MCF 10A (cell line): ENCODE measurements around the gene PRAC1. TPM values are rescaled to one million over a fixed set of nuclear protein-coding genes. Genes with fewer than 3 reads are reported as not detected.

Experiments used
- BruUV-seq: library from RNA; stranded (reverse); fragments of 400-500 nt; replicated peaks from 2 replicates; lab custom pipeline; 2021; lab: Mats Ljungman, UMichigan
- CTCF ChIA-PET: fragments of 300-600 bp; sonication (Branson Sonifier 250); formaldehyde crosslinking; extraction: SDS; loops from one replicate; lab custom pipeline; 2021; ENCODE audit warnings: antibody characterized with exemption, inconsistent platforms; lab: Yijun Ruan, JAX
- POLR2A ChIA-PET: fragments of 300-600, 350-650 bp; sonication (Branson Sonifier 250); formaldehyde crosslinking; extraction: SDS; loops from one replicate; lab custom pipeline; 2020; ENCODE audit warnings: antibody characterized with exemption, inconsistent platforms; lab: Yijun Ruan, JAX
- DNase-seq: peaks from one replicate; pipeline ENCODE4 v3.0.0-alpha.2; 2018; ENCODE audit not compliant: unreplicated experiment
- H3K27ac Mint-ChIP-seq: one replicate; pipeline ENCODE4 v1.8.0; 2022; ENCODE audit warnings: mild to moderate bottlenecking, low read depth, mixed read lengths; ENCODE audit not compliant: unreplicated experiment
- H3K27me3 Mint-ChIP-seq: one replicate; pipeline ENCODE4 v1.8.0; 2022; ENCODE audit warnings: mixed read lengths; ENCODE audit not compliant: insufficient read depth, unreplicated experiment
- H3K36me3 Mint-ChIP-seq: one replicate; pipeline ENCODE4 v1.8.0; 2022; ENCODE audit warnings: mild to moderate bottlenecking, moderate library complexity, mixed read lengths; ENCODE audit not compliant: insufficient read depth, unreplicated experiment
- H3K4me1 Mint-ChIP-seq: one replicate; pipeline ENCODE4 v1.8.0; 2022; ENCODE audit warnings: mixed read lengths; ENCODE audit not compliant: insufficient read depth, unreplicated experiment
- H3K4me3 Mint-ChIP-seq: one replicate; pipeline ENCODE4 v1.8.0; 2022; ENCODE audit warnings: mild to moderate bottlenecking, moderate library complexity, mixed read lengths; ENCODE audit not compliant: unreplicated experiment
- H3K9me3 Mint-ChIP-seq: one replicate; pipeline ENCODE4 v1.8.0; 2022; ENCODE audit warnings: mixed read lengths; ENCODE audit not compliant: unreplicated experiment
- intact Hi-C: fragments of 100-400 bp; cut with micrococcal nuclease; formaldehyde crosslinking; loops from 2 replicates; pipeline ENCODE4 v1.14.1; 2022
- microRNA-seq: library from miRNA; unstranded; fragments of <30 nt; microRNA quantifications from one replicate; pipeline ENCODE4 v1.2.0, GENCODE V29; 2022
- total RNA-seq: library from RNA; stranded (reverse); gene quantifications from 2 replicates; pipeline ENCODE4 v1.2.3, GENCODE V29; 2022
- TF ChIP-seq, protein P1 (sequence below): fragments of 200-600 bp; IDR thresholded peaks from one replicate; pipeline ENCODE4 v1.8.0; 2022; ENCODE audit warnings: antibody characterized with exemption, mild to moderate bottlenecking; ENCODE audit not compliant: unreplicated experiment

The PRAC1 gene
- total RNA-seq, 1 experiment from 2014 or later: not detected

DNA sequence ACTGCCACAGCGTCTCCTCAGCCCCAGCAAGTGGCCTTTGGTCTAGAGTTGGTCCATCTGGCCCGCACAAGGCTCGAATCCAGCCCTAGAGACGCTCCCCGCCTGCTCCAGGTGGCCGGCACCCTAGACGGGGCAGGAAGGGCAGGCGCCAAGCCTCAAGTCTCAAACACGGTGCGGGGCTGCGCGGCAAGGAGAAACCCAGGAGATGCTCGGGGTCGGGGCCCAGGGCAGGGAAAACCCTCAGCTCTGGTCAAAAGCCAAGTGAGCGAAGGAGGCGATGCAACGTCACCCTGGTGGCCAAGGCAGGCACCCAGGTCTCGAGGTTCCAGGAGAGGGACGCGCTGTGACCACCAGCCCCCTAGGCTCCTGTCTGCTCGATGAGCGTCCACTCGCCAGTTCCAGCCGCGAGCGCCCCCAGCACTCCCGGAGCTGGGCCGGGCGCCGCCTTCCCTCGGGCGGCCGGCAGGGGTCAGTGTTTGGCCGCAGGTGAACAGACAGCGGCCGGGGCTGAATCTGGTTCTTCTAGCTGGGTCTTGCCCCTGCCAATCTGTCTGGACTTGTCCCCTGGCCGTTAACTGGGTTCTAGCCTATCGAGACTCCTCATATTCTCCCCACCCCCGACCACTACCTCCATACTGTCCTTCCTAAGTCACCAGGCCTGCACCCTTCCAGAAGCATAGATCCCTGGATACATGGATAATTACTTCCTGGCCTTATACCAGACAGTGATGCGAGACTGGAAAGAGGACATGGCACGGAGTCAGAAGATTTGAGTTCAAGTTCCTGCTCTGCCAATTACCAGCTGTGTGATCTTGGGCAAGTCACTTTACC lies 44.0 kb downstream of the PRAC1 start:
- no peak overlapping the region for H3K4me3 Mint-ChIP-seq
- no peak overlapping the region for H3K27ac Mint-ChIP-seq
- H3K9me3 Mint-ChIP-seq: no peaks in the 10 kb centered on the region
- TF ChIP-seq, protein P1, sequence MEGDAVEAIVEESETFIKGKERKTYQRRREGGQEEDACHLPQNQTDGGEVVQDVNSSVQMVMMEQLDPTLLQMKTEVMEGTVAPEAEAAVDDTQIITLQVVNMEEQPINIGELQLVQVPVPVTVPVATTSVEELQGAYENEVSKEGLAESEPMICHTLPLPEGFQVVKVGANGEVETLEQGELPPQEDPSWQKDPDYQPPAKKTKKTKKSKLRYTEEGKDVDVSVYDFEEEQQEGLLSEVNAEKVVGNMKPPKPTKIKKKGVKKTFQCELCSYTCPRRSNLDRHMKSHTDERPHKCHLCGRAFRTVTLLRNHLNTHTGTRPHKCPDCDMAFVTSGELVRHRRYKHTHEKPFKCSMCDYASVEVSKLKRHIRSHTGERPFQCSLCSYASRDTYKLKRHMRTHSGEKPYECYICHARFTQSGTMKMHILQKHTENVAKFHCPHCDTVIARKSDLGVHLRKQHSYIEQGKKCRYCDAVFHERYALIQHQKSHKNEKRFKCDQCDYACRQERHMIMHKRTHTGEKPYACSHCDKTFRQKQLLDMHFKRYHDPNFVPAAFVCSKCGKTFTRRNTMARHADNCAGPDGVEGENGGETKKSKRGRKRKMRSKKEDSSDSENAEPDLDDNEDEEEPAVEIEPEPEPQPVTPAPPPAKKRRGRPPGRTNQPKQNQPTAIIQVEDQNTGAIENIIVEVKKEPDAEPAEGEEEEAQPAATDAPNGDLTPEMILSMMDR: peak; percentile 96
- no peaks in the 10 kb centered on the region for H3K36me3 Mint-ChIP-seq
- DNase-seq: peak; percentile 72
- intact Hi-C loops: loop anchor here (1.0 to 2.0 kb wide), 2 partner anchors 113 to 200 kb away; no protein-coding TSS in a partner anchor
- peaks cover 19% of the 10 kb centered on the region for H3K27me3 Mint-ChIP-seq
- no TSS peak for BruUV-seq
- POLR2A ChIA-PET: interaction anchor here (0.6 to 2.2 kb wide), 5 partner anchors 112 to 665 kb away, joined by 3 to 8 read pairs (median 6); no protein-coding TSS in a partner anchor
- peaks cover 4% of the 10 kb centered on the region for H3K4me1 Mint-ChIP-seq
- CTCF ChIA-PET: interaction anchor here (0.5 to 7.7 kb wide), 48 partner anchors 7 to 1129 kb away, joined by 3 to 89 read pairs (median 4); partner anchors contain the start of gene PRAC2

DNA sequence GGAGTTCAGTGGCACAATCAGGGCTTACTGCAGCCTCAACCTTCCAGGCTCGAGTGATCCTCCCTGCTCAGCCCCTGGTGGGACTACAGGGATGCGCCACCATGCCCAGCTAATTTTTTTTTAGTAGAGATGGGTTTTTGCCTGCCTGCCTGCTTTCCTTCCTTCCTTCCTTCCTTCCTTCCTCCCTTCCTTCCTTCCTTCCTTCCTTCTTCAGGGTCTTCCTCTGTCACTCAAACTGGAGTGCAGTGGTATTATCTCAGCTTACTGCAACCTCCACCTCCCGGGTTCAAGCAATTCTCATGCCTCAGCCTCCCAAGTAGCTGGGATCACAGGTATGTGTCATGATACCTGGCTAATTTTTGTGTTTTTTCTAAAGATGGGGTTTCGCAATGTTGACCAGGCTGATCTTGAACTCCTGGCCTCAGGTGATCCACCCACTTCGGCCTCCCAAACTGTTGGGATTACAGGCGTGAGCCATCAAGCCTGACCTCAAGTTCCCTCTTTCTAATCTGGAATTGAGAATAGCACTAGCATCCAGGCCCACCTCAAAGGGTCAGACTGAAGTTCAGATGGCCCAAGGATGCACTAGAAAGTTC lies 45.3 kb downstream of the PRAC1 start:
- ChIA-PET POLR2A (interaction anchor here (0.5 to 1.1 kb wide), 3 partner anchors 9 to 87 kb away, joined by 3 to 4 read pairs (median 3); partner anchors contain the start of gene PRAC2), CTCF (interaction anchor here (0.6 to 7.7 kb wide), 7 partner anchors 11 to 513 kb away, joined by 3 to 89 read pairs (median 6); no protein-coding TSS in a partner anchor)
- BruUV-seq: no TSS peak
- peaks cover 4% of the 10 kb centered on the region for H3K4me1 Mint-ChIP-seq
- H3K36me3 Mint-ChIP-seq: no peaks in the 10 kb centered on the region
- no peaks in the 10 kb centered on the region for H3K9me3 Mint-ChIP-seq
- H3K27ac Mint-ChIP-seq: no peak overlapping the region
- intact Hi-C loops: no loop called here
- no peak overlapping the region for H3K4me3 Mint-ChIP-seq
- TF ChIP-seq, protein P1: no peak
- DNase-seq: no peak
- peaks cover 19% of the 10 kb centered on the region for H3K27me3 Mint-ChIP-seq

DNA sequence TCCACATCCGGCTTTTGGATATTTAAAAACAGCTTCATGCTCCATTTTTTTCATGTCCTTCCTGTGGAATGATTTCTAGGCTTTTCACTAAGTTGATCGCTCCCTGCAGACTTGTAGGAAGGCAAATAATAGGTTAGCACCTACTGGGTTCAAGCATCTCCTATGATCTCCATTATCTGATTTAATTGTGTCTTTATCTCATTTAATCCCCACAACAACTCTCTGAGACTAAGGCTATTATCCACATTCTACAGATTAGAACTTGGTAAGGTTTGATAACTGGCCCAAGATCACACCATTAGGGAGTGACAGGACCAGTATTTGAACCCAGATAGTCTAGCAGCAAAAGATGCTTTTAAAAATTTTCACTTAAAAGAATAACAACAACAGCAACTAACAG lies 50.0 kb downstream of the PRAC1 start:
- H3K4me1 Mint-ChIP-seq: peaks cover 4% of the 10 kb centered on the region
- no peak for DNase-seq
- H3K4me3 Mint-ChIP-seq: no peak overlapping the region
- no peaks in the 10 kb centered on the region for H3K9me3 Mint-ChIP-seq
- ChIA-PET CTCF (interaction anchor here (0.5 to 2.9 kb wide), 12 partner anchors 7 to 462 kb away, joined by 3 to 17 read pairs (median 4); partner anchors contain the start of gene HOXB9), POLR2A (interaction anchor here (0.5 to 1.1 kb wide), 4 partner anchors 15 to 243 kb away, joined by 3 to 4 read pairs (median 3); partner anchors contain the start of gene ATP5MC1)
- intact Hi-C loops: loop anchor here (5.0 kb wide), 1 partner anchor 360 kb away; no protein-coding TSS in a partner anchor
- H3K36me3 Mint-ChIP-seq: no peaks in the 10 kb centered on the region
- BruUV-seq: no TSS peak
- no peak overlapping the region for H3K27ac Mint-ChIP-seq
- TF ChIP-seq, protein P1: no peak
- H3K27me3 Mint-ChIP-seq: peaks cover 22% of the 10 kb centered on the region

Small RNA genes lying within 50 kb of the gene (microRNA-seq; reads per million reads assigned to microRNA genes)
- gene MIR3185: not detected

Other genes with a start within 250 kb of the PRAC1 start
- gene HOXB1, start 191.5 kb downstream of the PRAC1 start, total RNA-seq: not detected in 2 replicates
- gene HOXB2, start 177.4 kb downstream of the PRAC1 start, total RNA-seq: 3.0 and 4.8 TPM in 2 replicates
- 0.21 and 0.44 TPM in 2 replicates for gene HOXB4, start 144.2 kb downstream of the PRAC1 start, total RNA-seq
- 0.79 and 0.88 TPM in 2 replicates for gene HOXB3, start 132.3 kb downstream of the PRAC1 start, total RNA-seq
- not detected in 2 replicates for gene HOXB5, start 128.7 kb downstream of the PRAC1 start, total RNA-seq
- gene HOXB6, start 117.5 kb downstream of the PRAC1 start, total RNA-seq: 0.37 TPM in 1 of 2 replicates, not detected in the other
- not detected in 2 replicates for gene HOXB7, start 111.5 kb downstream of the PRAC1 start, total RNA-seq
- gene HOXB8, start 107.2 kb downstream of the PRAC1 start, total RNA-seq: not detected in 2 replicates
- gene HOXB9, start 96.2 kb downstream of the PRAC1 start, total RNA-seq: 1.4 and 2.5 TPM in 2 replicates
- gene PRAC2, start 667 bp upstream of the PRAC1 start, total RNA-seq: not detected in 2 replicates
- gene HOXB13, start 6.2 kb upstream of the PRAC1 start, total RNA-seq: not detected in 2 replicates
- not detected in 2 replicates for gene TTLL6, start 94.7 kb upstream of the PRAC1 start, total RNA-seq
- 96.1 and 113 TPM in 2 replicates for gene CALCOCO2, start 108.5 kb upstream of the PRAC1 start, total RNA-seq
- 149 and 150 TPM in 2 replicates for gene ATP5MC1, start 170.3 kb upstream of the PRAC1 start, total RNA-seq
- 106 and 115 TPM in 2 replicates for gene UBE2Z, start 185.9 kb upstream of the PRAC1 start, total RNA-seq
- 156 and 184 TPM in 2 replicates for gene SNF8, start 222.3 kb upstream of the PRAC1 start, total RNA-seq
- not detected in 2 replicates for gene GIP, start 246.1 kb upstream of the PRAC1 start, total RNA-seq